ENCODE results near the gene UIMC1. TPM values are rescaled to one million over a fixed set of nuclear protein-coding genes. Genes with fewer than 3 reads are reported as not detected.

UIMC1 gene
- total RNA-seq, 1 experiment from 2014 or later, result 53.0 TPM

DNA sequence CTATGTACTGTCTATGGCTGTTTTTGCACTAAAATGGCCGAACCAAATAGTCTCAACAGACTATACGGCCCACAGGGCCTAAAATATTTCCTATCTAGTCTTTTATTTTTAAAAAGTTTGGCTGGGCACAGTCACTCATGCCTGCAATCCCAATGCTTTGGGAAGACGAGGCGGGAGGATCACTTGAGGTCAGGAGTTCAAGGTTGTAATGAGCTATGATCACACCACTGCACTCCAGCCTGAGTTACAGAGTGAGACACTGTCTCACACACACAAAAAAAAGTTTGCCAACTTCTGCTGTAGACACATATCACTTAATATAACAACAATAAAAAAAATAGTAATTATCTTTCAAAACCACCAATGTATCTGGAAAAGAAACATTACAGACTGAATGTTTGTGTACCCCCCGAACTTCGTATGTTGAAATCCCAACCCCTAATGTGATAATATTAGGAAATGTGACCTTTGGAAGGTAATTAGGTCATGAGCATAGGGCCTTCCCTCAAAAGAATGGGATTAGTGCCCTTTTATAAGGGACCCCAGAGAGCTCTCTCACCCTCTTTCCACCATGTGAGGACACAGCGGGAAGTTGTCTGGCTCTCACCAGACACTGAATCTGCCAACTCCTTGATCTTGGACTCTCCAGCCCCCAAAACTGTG lies 53.9 kb downstream of the UIMC1 start:
- Mint-ChIP-seq H3K27me3 (ENCODE audit: low read depth) (no peaks in the 10 kb centered on the region), H3K36me3 (ENCODE audit: insufficient read depth in 1 of 3, low read depth in 3 of 3) (peaks cover 21 to 70% (median 63%) of the 10 kb centered on the region in 3 experiments; a peak in 6 of 7 replicates), H3K4me1 (peaks cover 20 to 27% of the 10 kb centered on the region in 2 experiments), H3K4me3 (no peak overlapping the region), H3K27ac (peak overlapping the region in 2 of 3 experiments; percentile 53 to 57; a peak in 1 of 7 replicates), H3K9me3 (no peaks in the 10 kb centered on the region)
- no peaks in the 10 kb centered on the region for H4K20me1 ChIP-seq (ENCODE audit: control insufficient read depth, insufficient read depth, insufficient read length)
- H3K14ac ChIP-seq (ENCODE audit: insufficient read depth, low read length), result no peak overlapping the region
- H3K9me3 ChIP-seq (ENCODE audit: control insufficient read depth, low read depth, low read length), result no peaks in the 10 kb centered on the region
- H2BK120ac ChIP-seq (ENCODE audit: low read depth, low read length, poor library complexity, severe bottlenecking), result no peak overlapping the region
- H3K56ac ChIP-seq (ENCODE audit: insufficient read length, low read depth, low read length), result no peak overlapping the region
- H4K91ac ChIP-seq (ENCODE audit: insufficient read length, low read depth, low read length), result no peak overlapping the region
- TF ChIP-seq, protein P1, sequence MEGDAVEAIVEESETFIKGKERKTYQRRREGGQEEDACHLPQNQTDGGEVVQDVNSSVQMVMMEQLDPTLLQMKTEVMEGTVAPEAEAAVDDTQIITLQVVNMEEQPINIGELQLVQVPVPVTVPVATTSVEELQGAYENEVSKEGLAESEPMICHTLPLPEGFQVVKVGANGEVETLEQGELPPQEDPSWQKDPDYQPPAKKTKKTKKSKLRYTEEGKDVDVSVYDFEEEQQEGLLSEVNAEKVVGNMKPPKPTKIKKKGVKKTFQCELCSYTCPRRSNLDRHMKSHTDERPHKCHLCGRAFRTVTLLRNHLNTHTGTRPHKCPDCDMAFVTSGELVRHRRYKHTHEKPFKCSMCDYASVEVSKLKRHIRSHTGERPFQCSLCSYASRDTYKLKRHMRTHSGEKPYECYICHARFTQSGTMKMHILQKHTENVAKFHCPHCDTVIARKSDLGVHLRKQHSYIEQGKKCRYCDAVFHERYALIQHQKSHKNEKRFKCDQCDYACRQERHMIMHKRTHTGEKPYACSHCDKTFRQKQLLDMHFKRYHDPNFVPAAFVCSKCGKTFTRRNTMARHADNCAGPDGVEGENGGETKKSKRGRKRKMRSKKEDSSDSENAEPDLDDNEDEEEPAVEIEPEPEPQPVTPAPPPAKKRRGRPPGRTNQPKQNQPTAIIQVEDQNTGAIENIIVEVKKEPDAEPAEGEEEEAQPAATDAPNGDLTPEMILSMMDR (conservative IDR thresholded peaks at IDR 0.05), result no peak
- no peak overlapping the region for H3K23ac ChIP-seq (ENCODE audit: insufficient read length, low read depth, low read length)
- no peak overlapping the region for H4K5ac ChIP-seq (ENCODE audit: insufficient read length, low read depth, low read length)
- H3K79me2 ChIP-seq (ENCODE audit: insufficient read depth, low read length), result no peaks in the 10 kb centered on the region
- H3K18ac ChIP-seq (ENCODE audit: insufficient read length, low read depth, low read length), result no peak overlapping the region
- no peaks in the 10 kb centered on the region for H3K4me1 ChIP-seq (ENCODE audit: insufficient read depth, low read length)
- H2AK5ac ChIP-seq (ENCODE audit: insufficient read length, low read length), result no peak overlapping the region
- no peak overlapping the region for H3K4me2 ChIP-seq (ENCODE audit: insufficient read depth, insufficient read length, low read length)
- H2BK20ac ChIP-seq (ENCODE audit: low read depth, low read length, poor library complexity, severe bottlenecking), result no peak overlapping the region
- H3K27me3 ChIP-seq (ENCODE audit: insufficient read depth, low read length), result no peaks in the 10 kb centered on the region
- no peak overlapping the region for H3K9ac ChIP-seq (ENCODE audit: extremely low read depth, insufficient read length, low read length)
- H2AFZ ChIP-seq (ENCODE audit: low read length), result no peak overlapping the region
- H4K8ac ChIP-seq (replicated peaks; ENCODE audit: insufficient read length, low read depth, low read length), result no peak overlapping the region
- H2BK5ac ChIP-seq (ENCODE audit: insufficient read length, low read length), result no peak overlapping the region
- no peaks in the 10 kb centered on the region for H3K79me1 ChIP-seq (ENCODE audit: insufficient read depth, low read depth, low read length, poor library complexity, severe bottlenecking)
- WGBS (ENCODE audit: extremely low coverage, insufficient read length, low lambda C conversion rate), result no CpG with 5 or more reads among the region's 7 CpGs
- no peak overlapping the region for H2BK12ac ChIP-seq (ENCODE audit: insufficient read length, low read depth, low read length)
- DNase-seq, result no peak
- H2BK15ac ChIP-seq (ENCODE audit: low read depth, low read length), result no peak overlapping the region
- no peak overlapping the region for H3K4ac ChIP-seq (ENCODE audit: low read depth, low read length)
- H3K27ac ChIP-seq (ENCODE audit: insufficient read length, low read depth, low read length), result no peak overlapping the region
- H3K23me2 ChIP-seq (ENCODE audit: insufficient read length, low read depth, low read length, poor library complexity, severe bottlenecking), result no peaks in the 10 kb centered on the region
- no peak overlapping the region for H3T11ph ChIP-seq (ENCODE audit: low read length)

Measured in H9 (cell line).